Epithelial cell of umbilical artery (primary cell): ENCODE data around the gene RALB. TPM values are rescaled to one million over a fixed set of nuclear protein-coding genes. Genes with fewer than 3 reads are reported as not detected.

Source experiments
- total RNA-seq: library from RNA; depleted of rRNA; stranded (reverse); fragments of >200 nt; gene quantifications from 2 replicates; pipeline ENCODE4 v1.2.3, GENCODE V29; 2014

Gene RALB, protein sequence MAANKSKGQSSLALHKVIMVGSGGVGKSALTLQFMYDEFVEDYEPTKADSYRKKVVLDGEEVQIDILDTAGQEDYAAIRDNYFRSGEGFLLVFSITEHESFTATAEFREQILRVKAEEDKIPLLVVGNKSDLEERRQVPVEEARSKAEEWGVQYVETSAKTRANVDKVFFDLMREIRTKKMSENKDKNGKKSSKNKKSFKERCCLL
- 225 and 284 TPM in 2 replicates for total RNA-seq

DNA sequence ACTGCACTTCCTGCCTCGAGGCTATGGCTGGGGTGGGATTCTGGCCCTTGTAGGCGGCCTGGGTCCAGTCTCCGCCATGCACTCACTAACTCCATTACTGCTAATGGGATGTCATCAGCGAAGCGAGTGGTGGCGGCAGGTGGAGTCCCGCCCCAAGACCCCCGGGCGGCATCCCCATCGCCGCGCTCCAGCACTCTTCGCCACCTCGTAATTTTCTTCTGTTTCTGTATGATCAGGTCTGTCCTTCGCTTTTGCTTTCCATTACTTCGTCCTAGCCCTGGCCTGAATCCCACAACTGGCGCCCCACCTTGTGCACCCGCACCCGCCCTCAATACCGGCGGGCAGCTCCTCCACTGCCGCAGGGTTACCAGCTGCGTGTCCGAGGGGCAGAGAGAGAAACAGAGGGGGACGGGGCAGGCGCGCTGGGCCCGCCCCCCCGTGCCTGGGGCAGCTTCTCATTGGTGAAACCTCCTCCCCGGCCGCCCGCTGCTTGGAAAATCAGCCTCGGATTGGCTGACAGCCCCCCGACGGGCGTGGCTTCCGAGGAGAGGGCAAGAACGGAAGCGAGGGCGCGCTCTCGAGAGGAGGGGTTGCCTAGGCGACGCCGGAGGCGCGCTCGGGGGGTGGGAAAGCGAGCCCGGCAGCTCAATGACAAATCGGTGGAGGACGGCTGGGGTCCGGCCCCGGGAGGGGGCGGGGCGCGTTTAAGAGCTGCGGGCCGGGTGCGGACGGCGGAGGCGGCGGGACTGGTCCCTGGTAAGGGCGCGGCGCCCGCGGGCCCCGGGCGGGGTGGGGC lies at the start of gene RALB:
Gene RALB (plus strand): TSS at position 628 of the 796 bp plus-strand sequence. CDS start 25,813 bp downstream, outside the sequence.

DNA sequence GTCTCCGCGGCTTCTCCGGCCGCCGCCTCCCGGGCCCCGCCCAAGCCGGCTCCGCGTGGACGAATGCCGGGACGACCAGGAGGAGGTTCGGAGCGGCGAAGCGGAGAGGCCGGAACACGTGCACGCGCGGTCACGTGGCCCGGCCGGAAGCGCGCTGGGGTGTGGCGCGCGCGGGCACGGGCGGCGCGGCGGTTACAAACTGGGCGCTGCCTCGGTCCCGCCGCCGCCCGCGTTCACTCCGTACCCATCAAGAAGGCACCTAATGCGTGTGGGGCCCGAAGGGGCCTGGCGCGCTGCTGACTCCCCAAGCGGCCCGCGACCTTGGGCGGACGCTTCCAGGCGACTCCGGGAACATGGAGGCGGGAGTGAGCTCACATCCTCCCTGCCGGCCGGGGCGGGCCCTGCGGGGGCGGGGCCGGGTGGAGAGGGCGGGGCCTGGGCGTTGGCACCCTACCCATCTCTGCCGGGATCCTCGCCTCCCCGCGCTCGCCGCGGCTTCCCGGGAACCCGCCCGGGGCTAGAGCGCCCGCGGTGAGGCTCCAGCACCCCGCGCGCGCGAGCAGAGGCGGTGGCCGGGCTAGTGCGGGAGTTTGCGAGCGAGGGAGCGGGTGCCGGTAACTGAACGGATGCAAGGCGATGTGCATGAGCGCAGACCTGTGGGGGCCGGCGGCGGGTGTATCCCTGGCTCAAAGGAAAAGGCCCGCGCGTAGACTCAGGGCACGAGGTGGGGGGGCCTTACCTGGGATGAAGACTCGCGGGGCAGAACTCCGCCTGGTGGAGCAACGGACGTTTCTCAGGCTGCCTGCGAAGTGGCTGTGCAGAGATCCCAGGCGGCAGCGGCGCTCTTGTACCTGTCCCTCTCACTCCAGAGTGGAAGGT lies 29.4 kb upstream of the RALB start, which contains the start of gene TMEM185B:
Gene TMEM185B (minus strand): TSS at position 367 of the 879 bp plus-strand sequence. CDS start 424 bp downstream, outside the sequence.

Other genes with a start within 250 kb of the RALB start
- gene EPB41L5, start 239.8 kb upstream of the RALB start, total RNA-seq: 17.9 and 21.3 TPM in 2 replicates
- gene TMEM185B, start 29.5 kb upstream of the RALB start, total RNA-seq: 18.8 and 26.1 TPM in 2 replicates
- gene INHBB, start 93.3 kb downstream of the RALB start, total RNA-seq: under 0.01 TPM in 1 of 2 replicates, not detected in the other